Activated CD8-positive, alpha-beta memory T cell treated with anti-CD3 and anti-CD28 coated beads, Interleukin-2, amount 50 U/mL, for 1 hour (primary cell): ENCODE results near the gene TBC1D10A.
A peak's percentile ranks its signal among the peaks of the same experiment; 100 is the strongest.

Experiments
- DNase-seq: peaks from one replicate; pipeline ENCODE4 v3.0.0-alpha.2; 2020; ENCODE audit errors: extremely low read depth

TBC1D10A gene, protein sequence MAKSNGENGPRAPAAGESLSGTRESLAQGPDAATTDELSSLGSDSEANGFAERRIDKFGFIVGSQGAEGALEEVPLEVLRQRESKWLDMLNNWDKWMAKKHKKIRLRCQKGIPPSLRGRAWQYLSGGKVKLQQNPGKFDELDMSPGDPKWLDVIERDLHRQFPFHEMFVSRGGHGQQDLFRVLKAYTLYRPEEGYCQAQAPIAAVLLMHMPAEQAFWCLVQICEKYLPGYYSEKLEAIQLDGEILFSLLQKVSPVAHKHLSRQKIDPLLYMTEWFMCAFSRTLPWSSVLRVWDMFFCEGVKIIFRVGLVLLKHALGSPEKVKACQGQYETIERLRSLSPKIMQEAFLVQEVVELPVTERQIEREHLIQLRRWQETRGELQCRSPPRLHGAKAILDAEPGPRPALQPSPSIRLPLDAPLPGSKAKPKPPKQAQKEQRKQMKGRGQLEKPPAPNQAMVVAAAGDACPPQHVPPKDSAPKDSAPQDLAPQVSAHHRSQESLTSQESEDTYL

DNA sequence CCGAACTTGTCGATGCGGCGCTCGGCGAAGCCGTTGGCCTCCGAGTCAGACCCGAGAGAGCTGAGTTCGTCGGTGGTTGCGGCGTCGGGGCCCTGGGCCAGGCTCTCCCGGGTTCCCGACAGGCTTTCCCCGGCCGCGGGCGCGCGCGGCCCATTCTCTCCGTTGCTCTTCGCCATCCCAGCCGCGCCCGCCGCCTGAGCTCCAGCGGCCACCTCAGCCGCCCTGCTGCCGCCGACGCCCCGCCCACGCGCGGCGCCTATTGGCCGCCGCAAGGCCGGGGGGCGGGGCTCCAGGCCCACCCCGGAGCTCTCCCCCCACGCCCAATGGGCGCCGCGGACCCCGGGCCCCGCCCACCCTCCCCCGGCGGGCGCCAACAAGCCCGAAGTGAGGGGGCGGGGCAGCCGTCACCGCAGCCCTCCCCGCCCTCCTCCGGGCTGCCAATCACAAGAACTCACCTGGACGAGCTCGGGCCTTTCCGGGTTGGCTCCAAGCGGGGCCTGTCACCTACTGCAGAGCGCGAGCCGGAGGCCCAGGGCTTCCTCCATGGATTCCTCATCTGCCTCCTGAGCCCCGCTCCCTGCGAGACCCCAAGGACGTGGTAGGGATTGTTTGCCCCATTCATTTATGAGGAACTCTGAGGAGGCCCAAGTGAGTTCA lies at the start of gene TBC1D10A:
TBC1D10A (minus strand) TSS at position 236 of the 657 bp plus-strand sequence; CDS start at position 176, 60 bp downstream.
- peak; percentile 89 for DNase-seq

DNA sequence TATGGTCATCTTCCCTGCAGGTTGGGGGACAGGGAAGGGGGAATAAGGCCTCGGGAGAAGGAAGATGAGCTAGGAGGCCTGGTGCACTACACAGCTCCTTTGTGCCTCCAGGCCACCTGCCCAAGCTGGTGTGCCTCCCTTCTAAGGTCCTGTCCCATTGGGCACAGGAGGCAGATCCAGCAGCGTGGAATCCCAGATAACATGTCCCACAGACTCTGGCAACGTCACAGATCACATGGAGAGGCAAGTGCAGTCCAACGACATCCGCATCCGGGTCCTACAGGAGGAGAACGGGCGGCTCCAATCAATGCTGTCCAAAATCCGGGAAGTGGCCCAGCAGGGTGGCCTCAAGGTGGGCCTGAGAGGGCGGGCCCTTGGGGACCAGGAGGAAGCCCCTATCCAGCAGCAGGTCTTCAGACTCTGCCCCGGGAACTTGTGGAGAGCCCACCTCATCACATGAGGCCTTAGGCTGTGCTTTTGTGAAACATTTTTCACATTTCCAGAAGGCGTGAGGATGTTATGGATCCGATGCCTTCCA lies 48.6 kb upstream of the TBC1D10A start:
- DNase-seq = no peak

DNA sequence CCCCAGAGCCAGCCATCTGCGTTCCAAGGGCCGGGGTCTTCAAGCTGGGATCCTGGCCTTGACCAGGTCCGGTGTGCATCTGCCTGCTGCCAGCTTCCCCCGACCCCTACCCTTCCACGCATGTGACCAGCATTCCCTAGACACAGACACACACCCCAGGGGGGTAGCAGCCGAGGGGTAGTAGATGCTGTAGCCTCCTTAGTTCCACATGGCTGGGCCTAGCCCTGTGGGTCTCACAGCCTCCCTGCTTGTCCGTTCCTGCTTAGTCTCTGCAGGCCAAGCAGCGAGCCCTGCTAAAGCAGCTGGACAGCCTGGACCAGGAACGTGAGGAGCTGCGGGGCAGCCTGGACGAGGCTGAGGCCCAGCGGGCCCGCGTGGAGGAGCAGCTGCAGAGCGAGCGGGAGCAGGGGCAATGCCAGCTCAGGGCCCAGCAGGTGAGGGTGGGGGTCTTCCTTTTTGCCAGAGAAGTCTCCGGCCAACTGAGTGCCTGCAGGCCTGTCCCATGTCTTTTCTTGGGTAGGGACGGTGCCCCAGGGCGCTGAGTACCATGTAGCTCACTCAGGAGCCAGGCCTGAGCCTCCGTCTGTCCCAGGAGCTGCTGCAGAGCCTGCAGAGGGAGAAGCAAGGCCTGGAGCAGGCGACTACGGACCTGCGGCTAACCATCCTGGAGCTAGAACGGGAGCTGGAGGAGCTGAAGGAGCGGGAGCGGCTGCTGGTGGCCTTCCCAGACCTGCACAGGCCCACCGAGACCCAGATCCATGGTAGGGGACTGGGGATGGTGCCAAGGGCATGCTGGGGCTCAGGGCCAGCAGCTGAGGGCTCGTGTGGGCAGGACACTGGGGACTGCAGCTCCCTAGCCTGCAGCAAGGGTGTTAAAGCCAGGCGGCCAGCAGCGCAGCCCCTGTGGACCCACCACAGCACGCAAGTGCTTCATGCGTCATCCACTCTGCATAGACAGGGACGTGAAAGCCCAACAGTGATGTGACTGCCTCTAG lies 46.9 kb upstream of the TBC1D10A start:
- no peak for DNase-seq

DNA sequence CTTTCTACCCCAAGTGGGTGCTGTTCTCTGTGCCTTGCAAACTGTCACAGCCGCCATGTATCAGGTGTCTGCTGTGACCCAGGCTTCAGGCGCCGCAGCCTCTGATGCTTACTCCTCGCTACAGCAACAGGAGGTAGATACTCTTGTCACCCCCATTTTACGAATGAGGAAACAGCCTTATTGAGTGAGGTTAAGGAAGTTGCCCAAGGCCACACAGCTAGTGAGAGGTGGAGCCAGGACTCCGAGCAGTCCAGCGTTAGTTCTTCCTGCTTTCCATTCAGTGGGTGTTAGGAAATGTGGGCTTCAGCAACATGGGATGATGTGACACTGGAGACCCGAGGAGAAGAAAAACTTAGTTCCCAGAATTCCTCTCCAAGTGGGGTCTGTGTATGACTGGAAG lies 46.2 kb upstream of the TBC1D10A start:
- DNase-seq = no peak

DNA sequence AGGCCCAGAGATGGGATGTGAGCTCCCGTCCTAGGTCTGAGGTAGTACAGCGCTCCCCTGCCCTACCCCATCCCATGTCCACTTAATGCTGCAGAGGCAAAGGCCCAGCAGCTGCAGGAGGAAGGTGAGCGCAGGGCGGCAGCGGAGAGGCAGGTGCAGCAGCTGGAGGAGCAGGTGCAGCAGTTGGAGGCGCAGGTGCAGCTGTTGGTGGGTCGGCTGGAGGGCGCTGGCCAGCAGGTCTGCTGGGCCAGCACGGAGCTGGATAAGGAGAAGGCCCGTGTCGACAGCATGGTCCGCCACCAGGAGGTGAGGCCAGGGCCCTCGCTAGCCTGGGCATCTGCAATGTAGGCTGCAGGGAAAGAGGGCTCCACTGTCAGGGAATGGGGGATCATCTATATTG lies 45.2 kb upstream of the TBC1D10A start:
- DNase-seq = no peak

DNA sequence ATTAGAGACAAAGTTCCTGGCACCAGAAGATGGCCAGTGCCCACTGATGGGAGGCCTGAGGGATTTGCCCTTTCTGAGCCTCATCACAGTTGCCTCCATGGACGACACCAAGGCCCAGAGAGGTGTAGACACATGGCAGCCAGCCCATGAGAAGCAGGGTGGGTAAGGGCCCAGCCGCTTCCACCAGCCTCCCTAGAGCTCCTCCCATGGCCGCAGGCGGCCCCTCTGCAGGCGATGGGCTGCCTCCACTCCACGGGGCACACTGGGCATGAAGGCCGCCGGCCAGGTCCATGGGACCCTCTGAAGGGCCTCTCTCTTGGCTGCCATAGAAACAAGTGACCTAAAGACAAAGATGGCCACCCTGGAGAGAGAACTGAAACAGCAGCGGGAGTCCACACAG lies 44.6 kb upstream of the TBC1D10A start:
- DNase-seq = no peak

DNA sequence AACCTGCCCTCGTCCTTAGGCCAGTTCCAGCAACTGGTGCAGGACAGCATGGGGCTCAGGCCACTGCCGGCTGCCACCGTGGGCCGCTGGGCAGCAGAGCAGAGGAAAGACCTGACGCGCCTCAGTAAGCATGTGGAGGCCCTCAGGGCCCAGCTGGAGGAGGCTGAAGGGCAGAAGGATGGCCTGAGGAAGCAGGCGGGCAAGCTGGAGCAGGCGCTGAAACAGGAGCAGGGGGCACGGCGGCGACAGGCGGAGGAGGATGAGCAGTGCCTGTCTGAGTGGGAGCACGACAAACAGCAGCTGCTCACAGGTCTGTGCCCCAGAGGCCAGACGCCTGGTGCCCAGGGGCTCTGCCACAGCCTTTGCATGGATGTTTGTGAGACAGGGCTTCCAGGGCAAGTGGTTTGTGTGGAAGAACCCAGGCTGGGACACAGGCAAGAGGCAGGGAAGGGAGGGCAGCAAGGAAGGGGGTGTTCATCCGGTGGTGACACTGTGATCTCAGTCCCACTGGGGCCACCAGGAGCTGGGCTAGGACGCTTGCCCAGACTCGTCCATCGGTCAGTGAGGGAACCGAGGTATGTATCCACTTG lies 44.0 kb upstream of the TBC1D10A start:
- DNase-seq = no peak

DNA sequence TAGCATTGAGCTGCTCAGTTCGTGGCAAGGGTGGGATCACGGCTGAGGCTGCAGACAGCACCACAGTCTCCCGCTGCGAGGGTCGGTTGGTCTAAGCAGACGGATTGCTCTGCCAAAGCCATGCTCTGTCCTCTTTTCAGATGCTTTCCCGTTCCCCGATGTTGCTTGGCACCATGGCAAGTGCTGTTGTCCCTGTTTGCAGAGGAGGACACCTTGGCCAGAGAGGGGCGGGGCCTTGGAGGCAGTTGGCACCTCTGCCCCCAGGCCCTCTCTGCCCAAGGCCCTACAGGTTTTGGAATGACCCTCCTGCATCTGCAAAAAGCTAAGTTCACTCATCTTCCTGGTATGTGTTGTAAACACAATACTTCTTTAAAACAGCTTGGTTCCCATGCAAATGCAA lies 41.7 kb upstream of the TBC1D10A start:
- no peak for DNase-seq

DNA sequence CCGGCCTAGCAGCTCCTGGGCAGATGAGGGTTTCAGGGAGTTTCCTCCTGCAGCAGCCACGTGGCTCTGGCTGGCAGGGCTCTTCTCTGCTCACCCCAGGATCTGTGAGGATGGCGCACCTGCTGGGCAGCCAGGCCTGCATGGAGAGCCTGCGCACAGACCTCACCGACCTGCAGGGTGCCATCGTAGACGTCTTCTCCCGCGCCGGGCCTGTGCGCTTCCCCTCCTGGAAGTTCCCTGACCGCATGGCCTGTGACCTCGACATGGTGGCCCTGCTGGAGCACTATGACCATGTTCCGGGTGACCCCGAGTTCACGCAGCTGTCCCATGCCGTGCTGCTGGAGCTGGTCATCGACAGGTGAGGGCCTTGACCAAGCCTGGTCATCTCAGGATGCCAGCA lies 39.1 kb upstream of the TBC1D10A start:
- no peak for DNase-seq

DNA sequence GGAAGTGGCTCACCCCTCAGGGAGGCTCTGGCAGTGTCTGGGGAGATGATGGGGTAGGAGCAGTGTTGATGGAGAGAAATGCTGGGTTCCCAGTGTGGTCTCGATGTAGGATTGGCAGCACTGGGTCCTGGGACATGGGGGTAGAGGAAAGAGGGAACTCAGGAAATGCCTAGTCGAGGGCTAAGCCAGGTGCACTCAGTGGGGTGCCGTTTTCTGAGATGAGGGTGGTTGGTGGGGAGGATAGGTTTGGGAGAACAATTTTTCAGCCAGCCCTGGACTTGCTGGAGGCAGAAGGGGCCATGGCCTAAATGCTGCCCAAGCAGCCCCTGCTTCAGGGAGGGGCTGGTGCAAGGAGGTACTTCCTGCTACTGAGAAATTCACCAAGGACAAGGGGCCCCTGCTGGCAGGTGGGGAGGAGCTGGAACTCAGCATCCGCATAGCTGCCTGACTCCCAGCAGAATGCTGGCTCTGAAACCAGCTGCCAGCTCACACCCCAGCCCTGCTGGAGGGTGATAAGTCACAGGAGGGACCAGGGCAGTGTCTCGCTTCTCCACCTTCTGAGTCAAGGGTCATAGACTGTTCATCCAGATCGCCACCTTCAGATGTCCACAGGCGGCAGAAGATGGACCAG lies 36.0 kb upstream of the TBC1D10A start:
- no peak for DNase-seq

DNA sequence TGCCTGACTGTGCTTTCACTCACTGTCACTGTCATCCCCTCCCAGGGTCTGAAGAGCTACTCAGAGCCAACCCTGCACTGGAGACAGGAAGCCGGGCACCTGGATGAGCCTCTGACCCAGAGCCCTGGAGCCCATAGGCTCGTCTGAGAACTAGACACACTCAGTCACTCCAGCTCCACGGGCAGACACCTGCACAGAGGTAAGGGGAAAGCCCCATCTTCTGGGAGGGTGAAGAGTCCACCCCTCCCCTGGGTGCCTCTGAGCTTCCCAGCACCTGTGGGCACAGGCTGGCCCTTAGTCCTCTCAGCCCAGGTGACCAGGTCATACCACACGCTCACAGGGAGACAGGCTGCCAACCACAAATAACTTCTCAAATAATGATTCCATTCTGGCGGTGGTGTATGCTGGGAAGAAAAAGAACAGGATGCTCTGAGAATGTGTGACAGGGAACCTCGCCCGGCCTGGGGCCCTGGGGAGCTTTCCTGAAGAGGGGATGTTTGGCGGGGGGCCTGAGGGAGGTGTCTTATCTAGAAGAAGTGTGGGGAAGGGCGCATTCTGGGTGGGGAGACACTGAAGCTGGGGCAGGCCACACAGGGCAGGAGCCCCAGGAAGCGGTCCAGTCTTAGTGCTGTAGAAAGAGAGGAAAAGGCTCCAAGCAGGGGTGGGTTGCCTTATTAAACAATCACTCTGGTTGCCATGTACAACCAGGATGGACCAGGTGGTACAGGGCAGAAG lies 35.3 kb upstream of the TBC1D10A start:
- DNase-seq = no peak

DNA sequence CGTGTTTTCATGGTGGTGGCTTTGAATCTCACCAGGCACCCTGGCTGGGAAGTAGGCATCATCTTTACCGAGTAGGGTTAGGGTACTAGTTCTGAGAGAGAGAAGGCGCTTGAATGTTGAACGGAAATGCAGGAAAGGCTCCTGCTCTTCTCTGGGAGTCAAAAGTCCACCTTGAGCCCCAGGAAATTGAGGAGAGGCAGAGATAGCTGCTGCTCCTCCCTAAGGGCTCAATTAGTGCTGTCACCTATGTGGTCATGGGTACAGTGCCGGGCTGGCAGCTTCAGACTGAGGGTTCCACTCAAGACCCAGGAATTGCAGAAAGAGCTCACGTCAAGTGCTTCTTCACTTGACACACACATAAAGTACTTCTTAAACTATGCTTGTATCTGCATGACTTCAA lies 31.8 kb upstream of the TBC1D10A start:
- DNase-seq = no peak

DNA sequence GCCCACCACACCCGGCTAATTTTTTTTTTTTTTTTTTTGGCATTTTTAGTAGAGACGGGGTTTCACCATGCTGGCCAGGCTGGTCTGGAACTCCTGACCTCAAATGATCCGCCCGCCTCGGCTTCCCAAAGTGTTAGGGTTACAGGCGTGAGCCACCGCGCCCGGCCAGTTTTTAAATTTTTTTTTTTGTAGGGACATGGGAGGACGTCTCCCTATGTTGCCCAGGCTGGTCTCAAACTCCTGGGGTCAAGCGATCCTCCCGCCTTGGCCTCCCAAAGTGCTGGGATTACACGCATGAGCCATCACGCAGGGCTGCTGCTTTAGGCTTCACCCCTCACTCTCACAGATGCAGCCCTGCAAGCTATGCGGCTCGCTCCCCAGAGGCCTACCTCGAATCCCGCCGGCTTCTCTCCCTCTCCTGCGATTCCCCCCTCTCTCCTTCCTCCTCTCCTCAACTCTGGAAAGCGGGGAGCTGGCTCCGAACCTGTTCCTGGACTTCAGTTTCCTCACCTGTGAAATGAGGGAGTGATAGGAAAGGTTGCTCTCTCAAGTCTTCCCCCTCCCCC lies 31.0 kb upstream of the TBC1D10A start:
- DNase-seq = no peak

DNA sequence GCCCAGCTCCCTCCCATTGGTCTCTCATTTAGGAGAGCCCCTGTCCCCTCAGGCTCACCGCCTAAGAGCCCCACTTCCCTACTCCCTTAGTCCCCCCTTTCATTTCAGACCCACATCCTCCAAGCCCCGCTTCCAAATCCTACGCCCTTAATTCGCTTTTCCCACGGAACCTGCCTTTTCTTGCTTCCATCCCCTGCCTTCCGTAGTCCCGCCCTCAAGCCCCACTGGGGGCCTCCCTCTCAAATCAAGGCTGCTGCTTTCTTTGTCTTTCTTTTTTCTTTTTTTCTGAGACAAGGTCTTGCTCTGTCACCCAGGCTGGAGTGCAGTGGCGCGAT lies 30.5 kb upstream of the TBC1D10A start:
- DNase-seq = peak; percentile 10

DNA sequence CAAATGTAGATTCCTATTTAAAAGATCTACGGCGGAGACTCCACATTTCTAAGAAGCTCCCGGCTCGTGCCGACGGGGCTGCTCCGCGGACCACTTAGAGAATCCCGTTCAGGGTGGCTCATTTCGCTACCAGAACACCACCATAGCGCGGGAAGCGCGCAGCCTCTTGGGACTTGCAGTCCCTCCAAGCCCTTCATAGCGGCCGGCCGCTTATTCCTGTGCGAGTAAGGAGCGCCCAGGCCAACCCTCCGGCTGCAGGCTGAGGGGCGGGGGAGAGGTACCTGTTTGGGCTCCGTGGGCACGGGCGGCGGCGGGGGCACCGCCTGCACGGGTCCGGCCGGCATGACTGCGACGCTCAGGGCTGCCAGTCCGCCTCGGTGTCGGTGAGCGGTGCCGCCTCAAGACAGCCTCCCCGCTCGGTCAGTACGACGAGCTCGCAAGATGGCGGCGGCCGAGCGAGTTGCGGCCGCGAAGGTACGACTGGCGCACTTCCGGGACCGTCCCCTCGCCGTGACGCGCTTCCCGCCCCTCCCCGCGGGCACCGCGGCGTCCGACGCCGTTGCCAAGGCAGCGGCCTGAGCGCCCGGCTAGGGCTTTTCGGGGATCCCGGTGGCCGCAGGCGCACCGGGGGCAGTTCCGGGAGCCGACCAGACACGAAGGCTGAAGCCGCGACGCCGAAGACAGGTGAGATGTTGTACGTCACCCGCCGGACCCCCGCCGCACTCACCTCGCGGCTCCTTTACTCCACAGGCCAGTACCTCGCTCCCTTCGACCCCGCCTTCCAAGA lies 29.9 kb upstream of the TBC1D10A start, which contains the start of the genes CCDC157 and SF3A1:
CCDC157 (plus strand) TSS at position 559 of the 787 bp plus-strand sequence. CDS start 8,994 bp downstream, outside the sequence.
SF3A1 (minus strand) TSS at position 446 of the 787 bp plus-strand sequence; CDS start at position 344, 102 bp downstream.
- peak; percentile 57 for DNase-seq

DNA sequence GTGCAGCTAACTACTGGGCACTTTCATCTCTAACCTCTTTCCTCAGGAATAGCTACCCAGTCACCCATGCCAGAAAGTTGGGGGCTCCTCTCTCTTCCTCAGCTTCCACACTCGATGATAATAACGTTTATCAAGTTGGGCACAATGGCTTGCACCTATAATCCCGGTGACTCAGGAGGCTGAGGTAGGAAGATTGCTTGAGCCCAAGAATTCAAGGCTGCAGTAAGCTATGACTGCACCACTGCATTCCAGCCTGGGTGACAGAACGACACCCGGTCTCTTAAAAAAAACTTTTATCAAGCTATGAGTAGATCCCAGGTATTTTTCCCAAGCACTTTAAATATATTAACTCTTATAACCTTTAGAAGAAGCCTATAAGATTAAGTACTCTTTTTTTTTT lies 27.9 kb upstream of the TBC1D10A start:
- no peak for DNase-seq

DNA sequence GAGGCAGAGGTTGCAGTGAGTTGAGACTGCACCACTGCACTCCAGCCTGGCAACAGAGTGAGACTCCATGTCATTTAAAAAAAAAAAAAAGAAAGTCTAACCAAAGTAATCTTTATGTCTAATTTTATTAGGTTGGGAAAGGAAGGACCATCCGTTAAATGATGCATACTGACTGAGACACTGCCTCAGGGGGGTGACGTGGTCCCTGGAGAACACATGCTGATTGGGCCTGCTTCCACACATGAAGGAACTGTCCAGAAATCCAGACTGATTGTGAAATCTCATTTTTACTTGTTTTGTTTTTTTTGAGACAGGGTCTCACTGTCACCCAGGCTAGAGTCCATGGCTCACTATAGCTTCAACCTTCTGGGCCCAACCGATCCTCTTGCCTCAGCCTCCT lies 24.5 kb upstream of the TBC1D10A start:
- DNase-seq = no peak

DNA sequence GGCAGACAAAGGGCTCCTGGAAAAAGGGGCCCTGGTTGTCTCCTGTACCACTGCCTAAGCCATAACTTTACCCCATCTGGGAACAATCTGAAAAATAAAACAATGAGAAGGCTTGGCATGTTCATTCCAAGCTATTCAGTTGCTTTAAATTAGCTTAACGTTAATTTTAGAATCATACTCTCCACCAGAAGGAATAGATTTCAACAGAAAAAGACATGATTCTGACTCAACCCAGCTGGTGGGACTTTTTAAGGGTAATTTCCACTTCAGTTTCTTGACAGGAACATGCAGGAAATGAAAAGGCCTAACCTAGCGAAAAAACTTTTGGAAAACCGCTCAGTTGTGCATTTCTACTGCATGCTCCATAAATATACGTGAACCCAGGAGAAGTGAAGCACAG lies 22.1 kb upstream of the TBC1D10A start:
- DNase-seq = no peak

DNA sequence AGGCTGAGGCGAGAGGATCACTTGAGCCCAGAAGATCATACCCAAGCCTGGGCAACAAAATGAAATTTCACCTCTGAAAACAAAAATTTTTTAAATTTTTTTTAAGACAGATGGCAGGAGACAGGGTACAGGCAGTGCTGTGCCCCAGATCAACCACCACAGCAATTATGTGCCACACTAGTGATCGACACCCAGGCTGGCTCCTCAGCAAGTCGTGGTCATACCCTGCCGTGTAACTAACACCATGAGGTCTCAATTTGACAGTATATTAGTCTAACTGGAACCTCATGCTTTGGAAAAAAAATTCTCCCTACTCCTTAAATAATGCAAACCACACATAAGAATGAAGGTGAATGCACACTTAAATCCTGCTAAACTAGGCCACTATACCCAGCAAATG lies 21.7 kb upstream of the TBC1D10A start:
- DNase-seq = no peak
